Measurements from ENCODE around the gene GTPBP10. TPM values are rescaled to one million over a fixed set of nuclear protein-coding genes. Genes with fewer than 3 reads are reported as not detected.
A peak's percentile ranks its signal among the peaks of the same experiment; 100 is the strongest.

Gene GTPBP10, protein sequence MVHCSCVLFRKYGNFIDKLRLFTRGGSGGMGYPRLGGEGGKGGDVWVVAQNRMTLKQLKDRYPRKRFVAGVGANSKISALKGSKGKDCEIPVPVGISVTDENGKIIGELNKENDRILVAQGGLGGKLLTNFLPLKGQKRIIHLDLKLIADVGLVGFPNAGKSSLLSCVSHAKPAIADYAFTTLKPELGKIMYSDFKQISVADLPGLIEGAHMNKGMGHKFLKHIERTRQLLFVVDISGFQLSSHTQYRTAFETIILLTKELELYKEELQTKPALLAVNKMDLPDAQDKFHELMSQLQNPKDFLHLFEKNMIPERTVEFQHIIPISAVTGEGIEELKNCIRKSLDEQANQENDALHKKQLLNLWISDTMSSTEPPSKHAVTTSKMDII
- total RNA-seq (13.4 and 18.7 TPM in 2 replicates), polyA plus RNA-seq (18.6 and 24.7 TPM in 2 replicates), polyA minus RNA-seq (ENCODE audit: low replicate concordance) (0.04 and 0.52 TPM in 2 replicates)
- polyA plus RNA-seq (2012), result 10.0 and 12.7 TPM in 2 replicates

DNA sequence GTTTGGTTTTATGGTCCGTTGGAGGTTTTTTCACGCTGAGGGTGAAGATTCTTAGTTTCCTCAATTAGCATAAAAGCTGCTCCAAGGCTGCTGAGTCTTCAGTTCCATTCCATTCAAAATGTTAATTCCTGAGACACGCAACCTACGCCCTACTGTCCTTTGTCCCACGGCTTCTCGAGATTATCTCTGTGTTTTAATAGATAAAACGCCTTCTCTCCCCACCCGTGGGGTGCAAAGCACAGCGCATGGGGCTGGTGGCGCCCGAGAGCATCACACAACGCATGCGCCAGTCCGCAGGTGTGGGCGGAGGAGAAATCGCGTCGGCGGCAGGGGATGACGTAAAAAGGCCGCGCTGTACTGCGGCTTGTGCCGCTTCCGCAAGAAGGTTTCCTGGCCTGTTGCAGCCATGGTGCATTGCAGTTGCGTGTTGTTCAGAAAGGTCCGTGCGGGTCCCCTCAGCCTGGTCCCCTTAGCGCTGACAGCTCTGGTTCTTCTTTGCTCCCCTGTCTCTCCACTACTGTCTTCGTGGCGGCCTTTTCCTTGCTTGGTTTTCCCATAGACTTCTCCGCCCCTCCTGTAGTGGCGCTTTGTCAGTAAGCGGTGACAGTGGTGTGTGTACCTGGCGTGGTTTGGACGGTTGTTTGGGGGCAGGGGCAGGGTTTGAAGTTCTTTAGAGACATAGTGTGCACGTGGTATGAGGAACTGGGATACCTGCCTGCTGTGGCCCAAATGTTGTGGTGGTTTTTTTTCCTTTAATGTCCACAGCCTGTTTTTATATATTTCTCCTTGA is at the start of gene GTPBP10:
GTPBP10 (plus strand) TSS at position 381 of the 790 bp plus-strand sequence; CDS start at position 407, 26 bp downstream.
- Histone ChIP-seq H3K79me2 (ENCODE audit: control insufficient read depth, insufficient read depth, low read length) (peaks cover 39% of the 10 kb centered on the region), H3K27me3 (ENCODE audit: control insufficient read depth, insufficient read depth, low read length) (no peaks in the 10 kb centered on the region)

DNA sequence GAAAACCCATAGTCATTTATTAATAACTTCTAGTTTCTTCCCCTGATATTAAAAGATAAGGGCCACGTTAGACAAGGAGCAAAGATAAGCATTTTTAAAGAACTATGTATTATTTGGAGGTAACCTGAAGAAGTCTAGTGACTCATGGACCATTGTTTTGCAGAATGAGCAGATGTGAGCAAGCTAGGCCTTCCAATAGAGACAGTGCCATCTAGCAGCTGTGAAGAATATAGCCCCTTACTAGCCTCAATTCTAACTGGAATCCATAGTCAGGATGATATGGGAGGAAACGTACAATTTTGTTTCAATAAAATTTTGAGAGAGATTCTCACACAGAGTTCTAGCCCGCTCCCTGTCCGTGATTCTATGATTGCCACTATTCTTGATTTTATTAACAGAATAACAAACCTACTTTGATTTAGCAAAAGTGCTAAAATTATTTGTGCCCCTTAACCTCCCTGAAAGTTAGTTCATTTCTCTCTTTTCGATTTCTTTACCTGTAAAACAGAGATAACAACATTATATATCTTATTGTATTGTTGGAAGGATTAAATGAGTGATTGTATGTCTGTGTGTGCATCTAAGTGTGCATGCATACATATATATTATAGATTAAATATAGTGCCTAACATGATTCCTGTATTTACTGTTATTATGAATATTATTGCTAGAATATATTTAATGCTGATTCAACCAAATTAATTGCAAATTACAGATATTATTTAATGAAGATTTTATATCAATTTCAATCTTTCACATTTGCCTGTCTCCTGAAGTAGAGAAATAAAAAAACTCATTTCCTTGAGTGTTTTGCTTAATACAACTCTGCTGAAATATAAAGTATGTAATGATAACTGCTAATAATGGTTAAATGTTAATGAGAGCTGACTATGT is 48.1 kb upstream of the GTPBP10 start:
- H3K4me1 ChIP-seq (ENCODE audit: control insufficient read depth, extremely low read depth, insufficient read depth, low read length), result no peaks in the 10 kb centered on the region
- no peak overlapping the region for H3K4me3 ChIP-seq (replicated peaks in 1 of 4; ENCODE audit: control extremely low read depth in 1 of 4, insufficient read depth in 1 of 4, low read depth in 3 of 4, low read length in 4 of 4)
- TF ChIP-seq, protein P1, sequence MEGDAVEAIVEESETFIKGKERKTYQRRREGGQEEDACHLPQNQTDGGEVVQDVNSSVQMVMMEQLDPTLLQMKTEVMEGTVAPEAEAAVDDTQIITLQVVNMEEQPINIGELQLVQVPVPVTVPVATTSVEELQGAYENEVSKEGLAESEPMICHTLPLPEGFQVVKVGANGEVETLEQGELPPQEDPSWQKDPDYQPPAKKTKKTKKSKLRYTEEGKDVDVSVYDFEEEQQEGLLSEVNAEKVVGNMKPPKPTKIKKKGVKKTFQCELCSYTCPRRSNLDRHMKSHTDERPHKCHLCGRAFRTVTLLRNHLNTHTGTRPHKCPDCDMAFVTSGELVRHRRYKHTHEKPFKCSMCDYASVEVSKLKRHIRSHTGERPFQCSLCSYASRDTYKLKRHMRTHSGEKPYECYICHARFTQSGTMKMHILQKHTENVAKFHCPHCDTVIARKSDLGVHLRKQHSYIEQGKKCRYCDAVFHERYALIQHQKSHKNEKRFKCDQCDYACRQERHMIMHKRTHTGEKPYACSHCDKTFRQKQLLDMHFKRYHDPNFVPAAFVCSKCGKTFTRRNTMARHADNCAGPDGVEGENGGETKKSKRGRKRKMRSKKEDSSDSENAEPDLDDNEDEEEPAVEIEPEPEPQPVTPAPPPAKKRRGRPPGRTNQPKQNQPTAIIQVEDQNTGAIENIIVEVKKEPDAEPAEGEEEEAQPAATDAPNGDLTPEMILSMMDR (conservative IDR thresholded peaks at IDR 0.05 in 1 of 2, IDR thresholded peaks at IDR 0.05 in 1 of 2; ENCODE audit: low read depth in 1 of 2, low read length in 2 of 2), result peak; percentile 82 to 88
- no peak for TF ChIP-seq EZH2 (IDR thresholded peaks at IDR 0.05; ENCODE audit: low read length, missing control alignments)
- H3K27me3 ChIP-seq (ENCODE audit: control insufficient read depth, insufficient read depth, low read length), result no peaks in the 10 kb centered on the region
- no peaks in the 10 kb centered on the region for H3K79me2 ChIP-seq (ENCODE audit: control insufficient read depth, insufficient read depth, low read length)
- H4K20me1 ChIP-seq (ENCODE audit: control insufficient read depth, extremely low read depth, insufficient read depth, low read length), result no peaks in the 10 kb centered on the region
- H3K4me2 ChIP-seq (ENCODE audit: extremely low read depth, insufficient read depth, low read length), result no peak overlapping the region
- no peak overlapping the region for H3K27ac ChIP-seq (ENCODE audit: insufficient read depth, low read length)
- no peak overlapping the region for H2AFZ ChIP-seq (ENCODE audit: low read length)
- H3K9ac ChIP-seq (ENCODE audit: insufficient read depth, low read length), result no peak overlapping the region
- no peaks in the 10 kb centered on the region for H3K36me3 ChIP-seq (ENCODE audit: control insufficient read depth, insufficient read depth, low read length)
- H3K9me3 ChIP-seq (ENCODE audit: control insufficient read depth, insufficient read depth, low read depth, low read length), result no peaks in the 10 kb centered on the region
- peak; percentile 74 to 76 for DNase-seq (ENCODE audit: low read depth in 2 of 2)

More for the DNA sequence above, at the start of gene GTPBP10:
- peak; percentile 96 to 97 for DNase-seq (ENCODE audit: low read depth in 2 of 2)
- H3K36me3 ChIP-seq (ENCODE audit: control insufficient read depth, insufficient read depth, low read length), result no peaks in the 10 kb centered on the region
- TF ChIP-seq, protein P1 (conservative IDR thresholded peaks at IDR 0.05 in 1 of 2, IDR thresholded peaks at IDR 0.05 in 1 of 2; ENCODE audit: low read depth in 1 of 2, low read length in 2 of 2), result peak; percentile 62 to 78
- TF ChIP-seq EZH2 (IDR thresholded peaks at IDR 0.05; ENCODE audit: low read length, missing control alignments), result no peak
- H3K9ac ChIP-seq (ENCODE audit: insufficient read depth, low read length), result peak within 1 kb of the TSS; percentile 73
- peak within 1 kb of the TSS; percentile 80 for H3K4me2 ChIP-seq (ENCODE audit: extremely low read depth, insufficient read depth, low read length)
- no peaks in the 10 kb centered on the region for H3K4me1 ChIP-seq (ENCODE audit: control insufficient read depth, extremely low read depth, insufficient read depth, low read length)
- H3K4me3 ChIP-seq (replicated peaks in 1 of 4; ENCODE audit: control extremely low read depth in 1 of 4, insufficient read depth in 1 of 4, low read depth in 3 of 4, low read length in 4 of 4), result peak within 1 kb of the TSS; percentile 75 to 99 (median 88)
- peak within 1 kb of the TSS; percentile 86 for H2AFZ ChIP-seq (ENCODE audit: low read length)
- no peaks in the 10 kb centered on the region for H4K20me1 ChIP-seq (ENCODE audit: control insufficient read depth, extremely low read depth, insufficient read depth, low read length)
- H3K9me3 ChIP-seq (ENCODE audit: control insufficient read depth, insufficient read depth, low read depth, low read length), result no peaks in the 10 kb centered on the region
- peak within 1 kb of the TSS; percentile 84 for H3K27ac ChIP-seq (ENCODE audit: insufficient read depth, low read length)

Measured in fibroblast of lung (primary cell).